K562 treated with DMSO at 1 percent for 24 hours (cell line): ENCODE measurements around the gene RASA4B. TPM values are rescaled to one million over a fixed set of nuclear protein-coding genes. Genes with fewer than 3 reads are reported as not detected.

ENCODE experiments used
- total RNA-seq: library from RNA; unstranded; fragments of 300-600 nt; gene quantifications from 2 replicates; pipeline ENCODE4 v1.2.3, GENCODE V29; 2022; ENCODE audit warnings: low read depth; ENCODE audit not compliant: insufficient read depth

Gene RASA4B
- total RNA-seq: 12.1 and 15.5 TPM in 2 replicates

GRCh38 chr7:102517550-102518147 is at the start of gene RASA4B:
Gene RASA4B (minus strand): TSS chr7:102517777. CDS start chr7:102517710, 67 bp downstream.

GRCh38 chr7:102550808-102551422 is 33.3 kb upstream of the RASA4B start, which contains the start of gene SPDYE2:
Gene SPDYE2 (plus strand): TSS chr7:102551226. CDS start chr7:102553256, 2,030 bp downstream.

GRCh38 chr7:102543596-102543995 is 26.0 kb upstream of the RASA4B start, which contains the start of gene UPK3BL2:
Gene UPK3BL2 (minus strand): TSS chr7:102543696. CDS start chr7:102543636, 60 bp downstream.

GRCh38 chr7:102478314-102479208 is 39.0 kb downstream of the RASA4B start, which contains the start of gene POLR2J:
Gene POLR2J (minus strand): TSS chr7:102478922. CDS start chr7:102478860, 62 bp downstream.

GRCh38 chr7:102464577-102465280 is 52.8 kb downstream of the RASA4B start, which contains the start of the genes ALKBH4 and LRWD1:
Gene ALKBH4 (minus strand): TSS chr7:102464863. CDS start chr7:102464836, 27 bp downstream.
Gene LRWD1 (plus strand): TSS chr7:102464984. CDS start chr7:102465081, 97 bp downstream.

GRCh38 chr7:102433219-102434038 is 84.1 kb downstream of the RASA4B start, which contains the start of gene ORAI2:
Gene ORAI2 (plus strand): TSS chr7:102433575. CDS start chr7:102438957, 5,382 bp downstream.

Other genes with a start within 250 kb of the RASA4B start
- 0.60 and 1.2 TPM in 2 replicates for gene SH2B2, start 230.9 kb downstream of the RASA4B start, total RNA-seq
- gene SPDYE6, start 161.3 kb downstream of the RASA4B start, total RNA-seq: 1.0 and 1.3 TPM in 2 replicates
- gene PRKRIP1, start 121.4 kb downstream of the RASA4B start, total RNA-seq: 28.3 and 33.4 TPM in 2 replicates
- 59.9 and 60.8 TPM in 2 replicates for gene ORAI2, start 84.2 kb downstream of the RASA4B start, total RNA-seq
- 18.8 and 19.9 TPM in 2 replicates for gene ALKBH4, start 52.9 kb downstream of the RASA4B start, total RNA-seq
- 83.4 and 86.4 TPM in 2 replicates for gene LRWD1, start 52.8 kb downstream of the RASA4B start, total RNA-seq
- 160 and 166 TPM in 2 replicates for gene POLR2J, start 38.9 kb downstream of the RASA4B start, total RNA-seq
- 6.6 and 11.3 TPM in 2 replicates for gene UPK3BL2, start 25.9 kb upstream of the RASA4B start, total RNA-seq
- gene SPDYE2, start 33.4 kb upstream of the RASA4B start, total RNA-seq: not detected in 2 replicates
- 26.5 and 28.3 TPM in 2 replicates for gene POLR2J3, start 54.8 kb upstream of the RASA4B start, total RNA-seq
- 15.6 and 18.7 TPM in 2 replicates for gene RASA4, start 99.0 kb upstream of the RASA4B start, total RNA-seq
- gene UPK3BL1, start 125.0 kb upstream of the RASA4B start, total RNA-seq: 36.0 and 43.2 TPM in 2 replicates
- not detected in 2 replicates for gene SPDYE2B, start 132.5 kb upstream of the RASA4B start, total RNA-seq
- gene POLR2J2, start 153.9 kb upstream of the RASA4B start, total RNA-seq: 0.61 and 2.6 TPM in 2 replicates
- 15.1 TPM in 2 replicates for gene FAM185A, start 231.2 kb upstream of the RASA4B start, total RNA-seq